Subcutaneous adipose tissue (tissue), 4 donors: ENCODE data around the gene PTPRD. TPM values are rescaled to one million over a fixed set of nuclear protein-coding genes. Genes with fewer than 3 reads are reported as not detected.

Experiments used
- CTCF ChIP-seq: fragments of 450-650 bp; IDR thresholded peaks from one replicate; pipeline ENCODE4 v1.5.1; 2016; ENCODE audit warnings: low read depth, mild to moderate bottlenecking, control low read depth, antibody characterized with exemption, moderate library complexity
- total RNA-seq, 4 donors: library from RNA; depleted of rRNA; stranded (reverse); fragments of >200 nt; gene quantifications; one replicate each; pipeline ENCODE4 v1.1.0, GENCODE V29; 2016

PTPRD gene
- total RNA-seq, 4 donors from 2014 or later: 5.1 to 17.3 (median 12.1) TPM

- no peak for TF ChIP-seq CTCF
These were observed 822.5 kb downstream of the PTPRD start for GRCh38 chr9:9790216-9790872.

GRCh38 chr9:9783711-9784110 lies 829.1 kb downstream of the PTPRD start:
- TF ChIP-seq CTCF: no peak

GRCh38 chr9:9783211-9783610 lies 829.6 kb downstream of the PTPRD start:
- TF ChIP-seq CTCF: no peak

GRCh38 chr9:9778293-9778692 lies 834.5 kb downstream of the PTPRD start:
- TF ChIP-seq CTCF: no peak

- no peak for TF ChIP-seq CTCF
These were observed 838.3 kb downstream of the PTPRD start for GRCh38 chr9:9774471-9774870.

GRCh38 chr9:9771314-9771713 lies 841.5 kb downstream of the PTPRD start:
- no peak for TF ChIP-seq CTCF

GRCh38 chr9:9764821-9765220 lies 848.0 kb downstream of the PTPRD start:
- no peak for TF ChIP-seq CTCF
